Amniotic epithelial cell (primary cell): Measurements from ENCODE around the gene PSTPIP2.
A peak's percentile ranks its signal among the peaks of the same experiment; 100 is the strongest.
"Not testable (repeated sequence)": the region's sequence is repeated elsewhere in the genome, so short reads cannot be mapped to it uniquely, and the experiment has no call there.

Experiments used
- DNase-seq: peaks from one replicate; pipeline ENCODE4 v3.0.0-alpha.2; 2010; ENCODE audit warnings: low read depth

Gene PSTPIP2

GRCh38 chr18:45984546-45985235 lies 87.4 kb downstream of the PSTPIP2 start:
- DNase-seq, result no peak

GRCh38 chr18:45981821-45982220 lies 90.2 kb downstream of the PSTPIP2 start:
- no peak for DNase-seq

GRCh38 chr18:45980229-45980628 lies 91.8 kb downstream of the PSTPIP2 start:
- DNase-seq, result peak; percentile 41

GRCh38 chr18:45978084-45978483 lies 94.0 kb downstream of the PSTPIP2 start:
- no peak for DNase-seq

- DNase-seq, result peak; percentile 80
These were observed 95.1 kb downstream of the PSTPIP2 start for GRCh38 chr18:45976974-45977373.

GRCh38 chr18:45976566-45976965 lies 95.5 kb downstream of the PSTPIP2 start:
- DNase-seq, result peak; percentile 72

- DNase-seq, result peak; percentile 88
These were observed 97.9 kb downstream of the PSTPIP2 start for GRCh38 chr18:45974088-45974536.

GRCh38 chr18:45967007-45967706 lies 104.9 kb downstream of the PSTPIP2 start, which contains the start of gene EPG5:
Gene EPG5 (minus strand): TSS chr18:45967329. CDS start chr18:45967239, 90 bp downstream.
- DNase-seq, result peak; percentile 95

- not testable (repeated sequence) for DNase-seq
These were observed 107.1 kb downstream of the PSTPIP2 start for GRCh38 chr18:45964913-45965312.

GRCh38 chr18:45962866-45963265 lies 109.2 kb downstream of the PSTPIP2 start:
- DNase-seq, result peak; percentile 70

- DNase-seq, result peak; percentile 93
These were observed 109.6 kb downstream of the PSTPIP2 start for GRCh38 chr18:45962461-45962860.

- not testable (repeated sequence) for DNase-seq
These were observed 112.6 kb downstream of the PSTPIP2 start for GRCh38 chr18:45959484-45959883.

GRCh38 chr18:45958730-45959129 lies 113.3 kb downstream of the PSTPIP2 start:
- DNase-seq, result no peak

- DNase-seq, result no peak
These were observed 114.0 kb downstream of the PSTPIP2 start for GRCh38 chr18:45958027-45958426.

GRCh38 chr18:45957100-45957499 lies 115.0 kb downstream of the PSTPIP2 start:
- DNase-seq, result peak; percentile 36

- DNase-seq, result peak; percentile 91
These were observed 117.8 kb downstream of the PSTPIP2 start for GRCh38 chr18:45954070-45954934.

- peak; percentile 92 for DNase-seq
These were observed 120.9 kb downstream of the PSTPIP2 start for GRCh38 chr18:45951016-45951714.

- DNase-seq, result no peak
These were observed 126.4 kb downstream of the PSTPIP2 start for GRCh38 chr18:45945669-45946068.

GRCh38 chr18:45940724-45941123 lies 131.3 kb downstream of the PSTPIP2 start:
- no peak for DNase-seq

- no peak for DNase-seq
These were observed 132.8 kb downstream of the PSTPIP2 start for GRCh38 chr18:45939236-45939635.

- DNase-seq, result no peak
These were observed 133.5 kb downstream of the PSTPIP2 start for GRCh38 chr18:45938488-45938935.
